ENCODE data around the gene ZIC1.

The ZIC1 gene

GRCh38 chr3:147388700-147389580 is 20.2 kb upstream of the ZIC1 start:
- peaks cover under 1% of the 10 kb centered on the region for H3K4me1 Mint-ChIP-seq
- H3K27me3 Mint-ChIP-seq, result peaks cover 94% of the 10 kb centered on the region
- H3K9me3 Mint-ChIP-seq, result peaks cover under 1% of the 10 kb centered on the region
- no peaks in the 10 kb centered on the region for H3K36me3 Mint-ChIP-seq
- no peak overlapping the region for H3K27ac Mint-ChIP-seq
- no peak for ATAC-seq
- no peak overlapping the region for H3K4me3 Mint-ChIP-seq

- Mint-ChIP-seq H3K9me3 (peaks cover 3% of the 10 kb centered on the region), H3K4me1 (peaks cover 8% of the 10 kb centered on the region), H3K4me3 (no peak overlapping the region), H3K27ac (no peak overlapping the region), H3K27me3 (peaks cover 94% of the 10 kb centered on the region), H3K36me3 (no peaks in the 10 kb centered on the region)
- no peak for ATAC-seq
These were observed 19.4 kb upstream of the ZIC1 start for GRCh38 chr3:147389717-147390116.

- Mint-ChIP-seq H3K36me3 (no peaks in the 10 kb centered on the region), H3K27ac (no peak overlapping the region), H3K4me1 (peaks cover 8% of the 10 kb centered on the region), H3K27me3 (peaks cover 94% of the 10 kb centered on the region), H3K4me3 (no peak overlapping the region), H3K9me3 (peaks cover 3% of the 10 kb centered on the region)
- no peak for ATAC-seq
These were observed 18.3 kb upstream of the ZIC1 start for GRCh38 chr3:147390589-147391569.

- H3K9me3 Mint-ChIP-seq, result peaks cover 3% of the 10 kb centered on the region
- H3K4me1 Mint-ChIP-seq, result peaks cover 8% of the 10 kb centered on the region
- no peak overlapping the region for H3K4me3 Mint-ChIP-seq
- peaks cover 89% of the 10 kb centered on the region for H3K27me3 Mint-ChIP-seq
- no peak overlapping the region for H3K27ac Mint-ChIP-seq
- no peak for ATAC-seq
- no peaks in the 10 kb centered on the region for H3K36me3 Mint-ChIP-seq
These were observed 17.2 kb upstream of the ZIC1 start for GRCh38 chr3:147391781-147392624.

GRCh38 chr3:147392625-147392946 is 16.6 kb upstream of the ZIC1 start:
- no peak overlapping the region for H3K27ac Mint-ChIP-seq
- no peaks in the 10 kb centered on the region for H3K36me3 Mint-ChIP-seq
- ATAC-seq, result no peak
- peaks cover 8% of the 10 kb centered on the region for H3K9me3 Mint-ChIP-seq
- no peak overlapping the region for H3K4me3 Mint-ChIP-seq
- H3K4me1 Mint-ChIP-seq, result peaks cover 8% of the 10 kb centered on the region
- H3K27me3 Mint-ChIP-seq, result peaks cover 89% of the 10 kb centered on the region

- Mint-ChIP-seq H3K4me3 (no peak overlapping the region), H3K27ac (no peak overlapping the region), H3K4me1 (peaks cover 8% of the 10 kb centered on the region), H3K27me3 (peaks cover 89% of the 10 kb centered on the region), H3K36me3 (no peaks in the 10 kb centered on the region), H3K9me3 (peaks cover 11% of the 10 kb centered on the region)
- no peak for ATAC-seq
These were observed 15.8 kb upstream of the ZIC1 start for GRCh38 chr3:147393261-147393942.

GRCh38 chr3:147393943-147394883 is 15.0 kb upstream of the ZIC1 start:
- no peaks in the 10 kb centered on the region for H3K36me3 Mint-ChIP-seq
- peaks cover 89% of the 10 kb centered on the region for H3K27me3 Mint-ChIP-seq
- no peak overlapping the region for H3K4me3 Mint-ChIP-seq
- peaks cover 11% of the 10 kb centered on the region for H3K9me3 Mint-ChIP-seq
- ATAC-seq, result no peak
- no peak overlapping the region for H3K27ac Mint-ChIP-seq
- H3K4me1 Mint-ChIP-seq, result peaks cover 8% of the 10 kb centered on the region

GRCh38 chr3:147394884-147395225 is 14.3 kb upstream of the ZIC1 start:
- Mint-ChIP-seq H3K27me3 (peaks cover 88% of the 10 kb centered on the region), H3K36me3 (no peaks in the 10 kb centered on the region), H3K9me3 (peaks cover 11% of the 10 kb centered on the region), H3K4me3 (no peak overlapping the region), H3K4me1 (peaks cover 8% of the 10 kb centered on the region), H3K27ac (no peak overlapping the region)
- ATAC-seq, result no peak

GRCh38 chr3:147395899-147396711 is 13.1 kb upstream of the ZIC1 start:
- H3K4me3 Mint-ChIP-seq, result no peak overlapping the region
- ATAC-seq, result no peak
- no peak overlapping the region for H3K27ac Mint-ChIP-seq
- H3K4me1 Mint-ChIP-seq, result peaks cover 8% of the 10 kb centered on the region
- H3K36me3 Mint-ChIP-seq, result no peaks in the 10 kb centered on the region
- H3K27me3 Mint-ChIP-seq, result peaks cover 80% of the 10 kb centered on the region
- peaks cover 11% of the 10 kb centered on the region for H3K9me3 Mint-ChIP-seq

- Mint-ChIP-seq H3K27me3 (peaks cover 74% of the 10 kb centered on the region), H3K4me1 (peaks cover 8% of the 10 kb centered on the region), H3K27ac (no peak overlapping the region), H3K9me3 (peaks cover 11% of the 10 kb centered on the region), H3K4me3 (no peak overlapping the region), H3K36me3 (no peaks in the 10 kb centered on the region)
- no peak for ATAC-seq
These were observed 12.5 kb upstream of the ZIC1 start for GRCh38 chr3:147396712-147397046.

GRCh38 chr3:147397155-147397874 is 11.8 kb upstream of the ZIC1 start:
- Mint-ChIP-seq H3K4me1 (peaks cover 8% of the 10 kb centered on the region), H3K9me3 (peaks cover 11% of the 10 kb centered on the region), H3K36me3 (no peaks in the 10 kb centered on the region), H3K27me3 (peaks cover 73% of the 10 kb centered on the region), H3K27ac (no peak overlapping the region), H3K4me3 (no peak overlapping the region)
- no peak for ATAC-seq

- H3K36me3 Mint-ChIP-seq, result no peaks in the 10 kb centered on the region
These were observed 11.0 kb upstream of the ZIC1 start for GRCh38 chr3:147397875-147398812.

More at GRCh38 chr3:147397875-147398812, 11.0 kb upstream of the ZIC1 start:
- H3K27me3 Mint-ChIP-seq, result peaks cover 70% of the 10 kb centered on the region
- H3K4me3 Mint-ChIP-seq, result no peak overlapping the region
- H3K27ac Mint-ChIP-seq, result no peak overlapping the region
- H3K9me3 Mint-ChIP-seq, result peaks cover 11% of the 10 kb centered on the region
- peaks cover 8% of the 10 kb centered on the region for H3K4me1 Mint-ChIP-seq
- ATAC-seq, result no peak
